ENCODE data around the gene TTC32. TPM values are rescaled to one million over a fixed set of nuclear protein-coding genes. Genes with fewer than 3 reads are reported as not detected.
A peak's percentile ranks its signal among the peaks of the same experiment; 100 is the strongest.
"Not testable (repeated sequence)": the region's sequence is repeated elsewhere in the genome, so short reads cannot be mapped to it uniquely, and the experiment has no call there.

TTC32 gene
- total RNA-seq, 2 experiments from 2014 or later = 19.3 to 21.9 TPM

DNA sequence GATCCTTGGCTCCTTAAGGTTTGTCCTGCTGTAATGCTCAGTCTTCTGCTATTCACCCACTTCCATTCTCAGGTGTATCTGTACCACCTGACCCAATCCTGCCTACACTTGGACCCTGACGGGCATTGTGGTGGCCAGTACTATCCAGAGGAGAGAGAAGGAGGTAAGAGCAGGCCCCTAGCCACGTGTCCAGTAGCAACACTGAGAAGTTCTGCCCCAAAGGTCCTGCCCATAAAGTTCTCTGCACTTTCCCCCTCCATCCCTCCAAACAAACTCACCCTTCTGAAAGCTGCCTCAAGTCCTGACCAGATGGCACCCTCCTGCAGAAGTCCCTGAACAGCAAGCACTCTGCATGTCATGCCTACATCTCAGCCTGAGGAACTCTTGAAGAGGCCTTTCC, 18.3 kb downstream of the TTC32 start:
- DNase-seq (peak; percentile 12), ATAC-seq (no peak)
- Mint-ChIP-seq H3K27me3 (ENCODE audit: low read depth) (no peaks in the 10 kb centered on the region), H3K4me3 (no peak overlapping the region), H3K4me1 (ENCODE audit: low read depth) (no peaks in the 10 kb centered on the region), H3K27ac (no peak overlapping the region), H3K9me3 (ENCODE audit: insufficient read depth) (no peaks in the 10 kb centered on the region), H3K36me3 (ENCODE audit: low read depth) (peaks cover 6% of the 10 kb centered on the region)
- POLR2A ChIA-PET = no interaction called here
- CTCF ChIA-PET = no interaction called here

DNA sequence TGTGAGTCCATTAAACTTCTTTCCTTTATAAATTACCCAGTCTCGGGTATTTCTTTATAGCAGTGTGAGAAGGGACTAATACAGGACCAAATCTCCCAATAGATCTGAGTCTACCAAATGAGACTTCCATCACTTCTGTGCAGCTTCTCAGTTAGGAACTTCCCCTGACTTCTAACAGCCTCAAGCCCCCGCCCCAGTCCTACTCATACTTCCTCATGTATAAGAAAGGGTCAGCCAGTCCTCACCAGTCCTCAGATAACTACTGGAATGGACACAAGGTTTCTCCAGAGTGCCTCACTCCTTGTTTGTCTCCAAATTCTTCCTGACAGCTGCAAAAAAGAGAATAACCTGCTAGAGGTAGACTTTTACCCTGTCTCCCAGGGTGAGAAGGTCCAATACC, 19.5 kb downstream of the TTC32 start:
- POLR2A ChIA-PET = no interaction called here

GRCh38 chr2:19881908-19882265, 19.9 kb downstream of the TTC32 start:
- no peak overlapping the region for H3K27ac Mint-ChIP-seq
- ATAC-seq (no peak), DNase-seq (no peak)
- H3K4me1 Mint-ChIP-seq (ENCODE audit: low read depth) = no peaks in the 10 kb centered on the region
- POLR2A ChIA-PET = no interaction called here
- H3K9me3 Mint-ChIP-seq (ENCODE audit: insufficient read depth) = no peaks in the 10 kb centered on the region
- peaks cover 6% of the 10 kb centered on the region for H3K36me3 Mint-ChIP-seq (ENCODE audit: low read depth)
- CTCF ChIA-PET = no interaction called here
- no peaks in the 10 kb centered on the region for H3K27me3 Mint-ChIP-seq (ENCODE audit: low read depth)
- no peak overlapping the region for H3K4me3 Mint-ChIP-seq

More for the DNA sequence above, 19.5 kb downstream of the TTC32 start:
- DNase-seq = no peak
- Mint-ChIP-seq H3K4me3 (no peak overlapping the region), H3K9me3 (ENCODE audit: insufficient read depth) (no peaks in the 10 kb centered on the region), H3K27ac (no peak overlapping the region), H3K4me1 (ENCODE audit: low read depth) (no peaks in the 10 kb centered on the region), H3K36me3 (ENCODE audit: low read depth) (peaks cover 6% of the 10 kb centered on the region), H3K27me3 (ENCODE audit: low read depth) (no peaks in the 10 kb centered on the region)
- no peak for ATAC-seq
- CTCF ChIA-PET = no interaction called here

DNA sequence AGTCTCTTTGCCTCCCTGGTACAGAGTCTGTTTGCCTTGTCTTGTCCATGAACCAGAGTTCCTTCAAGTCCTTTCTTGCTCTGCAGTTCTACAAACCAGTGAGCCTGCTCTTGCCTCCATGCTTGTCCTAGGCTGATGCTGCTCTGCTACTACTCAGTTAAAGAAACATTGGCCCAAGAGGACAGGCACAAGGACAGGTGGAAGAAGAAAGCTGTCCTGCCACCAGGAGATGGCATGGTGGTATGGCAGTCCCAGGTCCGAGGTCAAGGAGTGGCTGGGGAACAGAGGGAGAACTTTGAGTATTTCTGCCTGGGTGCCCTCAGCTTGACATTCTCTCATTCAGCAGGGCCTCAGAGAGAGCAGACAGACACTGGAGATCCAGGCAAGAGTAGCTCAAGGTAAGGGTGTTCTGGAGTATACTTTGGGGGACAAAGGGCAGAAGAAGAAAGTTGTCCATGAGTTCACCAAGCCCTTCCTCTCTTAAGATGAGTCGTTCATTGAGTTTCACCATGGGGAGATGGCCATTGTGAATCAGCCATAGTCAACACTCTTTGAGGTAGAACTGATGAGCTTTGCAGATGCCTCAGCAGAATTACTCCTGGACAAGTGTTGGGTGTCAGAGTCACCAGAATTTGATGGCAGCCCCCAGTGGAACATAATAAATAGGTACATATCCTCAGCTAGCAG, 20.4 kb downstream of the TTC32 start:
- ChIA-PET POLR2A (no interaction called here), CTCF (no interaction called here)
- Mint-ChIP-seq H3K27me3 (ENCODE audit: low read depth) (no peaks in the 10 kb centered on the region), H3K27ac (no peak overlapping the region), H3K4me1 (ENCODE audit: low read depth) (no peaks in the 10 kb centered on the region), H3K4me3 (no peak overlapping the region), H3K9me3 (ENCODE audit: insufficient read depth) (no peaks in the 10 kb centered on the region), H3K36me3 (ENCODE audit: low read depth) (peaks cover 9% of the 10 kb centered on the region)
- DNase-seq (no peak), ATAC-seq (no peak)

DNA sequence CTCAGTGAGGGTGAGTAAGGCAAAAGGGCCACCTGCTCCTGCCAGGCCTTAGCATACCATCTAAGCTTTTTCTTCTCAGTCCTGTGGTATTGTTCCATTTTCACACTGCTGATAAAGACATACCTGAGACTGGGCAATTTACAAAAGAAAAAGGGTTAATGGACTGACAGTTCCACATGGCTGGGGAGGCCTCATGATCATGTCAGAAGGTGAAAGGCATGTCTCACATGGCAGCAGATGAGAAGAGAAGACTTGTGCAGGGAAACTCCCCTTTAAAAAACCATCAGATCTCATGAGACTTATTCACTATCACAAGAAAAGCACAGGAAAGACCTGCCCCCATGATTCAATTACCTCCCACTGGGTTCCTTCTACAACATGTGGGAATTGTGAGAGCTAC, 21.6 kb downstream of the TTC32 start:
- ATAC-seq; H3K36me3 Mint-ChIP-seq (ENCODE audit: low read depth); CTCF ChIA-PET; H3K27ac Mint-ChIP-seq; H3K27me3 Mint-ChIP-seq (ENCODE audit: low read depth); POLR2A ChIA-PET; H3K4me1 Mint-ChIP-seq (ENCODE audit: low read depth); H3K4me3 Mint-ChIP-seq; DNase-seq; H3K9me3 Mint-ChIP-seq (ENCODE audit: insufficient read depth): not testable (repeated sequence)

GRCh38 chr2:19879120-19879519, 22.7 kb downstream of the TTC32 start:
- DNase-seq = no peak
- H3K36me3 Mint-ChIP-seq (ENCODE audit: low read depth) = peaks cover 15% of the 10 kb centered on the region
- no peaks in the 10 kb centered on the region for H3K4me1 Mint-ChIP-seq (ENCODE audit: low read depth)
- H3K27me3 Mint-ChIP-seq (ENCODE audit: low read depth) = no peaks in the 10 kb centered on the region
- POLR2A ChIA-PET = interaction anchor here (0.7 kb wide), 1 partner anchor 119 kb away, joined by 3 read pairs; no protein-coding TSS in a partner anchor
- H3K27ac Mint-ChIP-seq = no peak overlapping the region
- no peak for ATAC-seq
- H3K4me3 Mint-ChIP-seq = no peak overlapping the region
- no peaks in the 10 kb centered on the region for H3K9me3 Mint-ChIP-seq (ENCODE audit: insufficient read depth)
- CTCF ChIA-PET = no interaction called here

DNA sequence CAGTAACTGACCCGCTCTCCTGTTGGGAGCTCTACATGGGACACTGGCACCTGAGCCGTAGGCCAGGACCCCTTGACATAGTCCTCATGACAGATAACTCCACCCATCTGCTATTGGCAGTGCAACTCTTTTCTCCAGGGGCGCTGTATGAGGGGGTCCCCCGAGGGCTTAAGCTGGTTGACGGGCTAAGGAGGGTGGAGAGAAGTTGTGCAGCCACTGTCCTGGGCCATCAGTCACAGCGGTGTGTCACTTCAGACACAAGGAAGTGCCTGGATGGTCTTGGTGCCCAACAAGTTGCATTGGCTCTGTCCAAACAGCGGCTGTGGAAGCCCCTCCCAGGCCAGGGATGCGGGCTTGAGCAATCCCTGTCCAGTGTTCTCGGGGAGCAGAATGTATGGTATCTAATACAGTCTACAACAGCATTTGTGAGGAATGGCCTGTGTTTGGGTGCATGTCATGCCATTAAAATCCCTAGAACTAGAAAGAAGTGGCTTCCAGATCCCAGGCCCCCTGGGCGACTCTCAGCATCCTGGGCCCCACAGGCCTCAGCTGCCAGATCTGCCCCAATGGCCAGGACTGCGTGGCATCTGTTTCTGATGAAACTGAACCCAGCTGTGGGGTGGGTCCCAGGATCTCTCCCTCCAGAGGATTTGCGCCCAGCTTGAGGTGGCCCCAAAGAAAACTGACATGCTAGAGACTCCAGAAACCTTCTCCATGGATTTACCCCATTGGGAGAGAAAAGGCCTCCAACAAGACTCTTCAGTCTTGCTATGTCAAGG, 23.3 kb downstream of the TTC32 start:
- ChIA-PET CTCF (no interaction called here), POLR2A (interaction anchor here (0.7 kb wide), 1 partner anchor 119 kb away, joined by 3 read pairs; no protein-coding TSS in a partner anchor)
- peaks cover 17% of the 10 kb centered on the region for H3K36me3 Mint-ChIP-seq (ENCODE audit: low read depth)
- H3K27me3 Mint-ChIP-seq (ENCODE audit: low read depth) = no peaks in the 10 kb centered on the region
- no peaks in the 10 kb centered on the region for H3K4me1 Mint-ChIP-seq (ENCODE audit: low read depth)
- ATAC-seq (no peak), DNase-seq (no peak)
- no peaks in the 10 kb centered on the region for H3K9me3 Mint-ChIP-seq (ENCODE audit: insufficient read depth)
- H3K4me3 Mint-ChIP-seq = no peak overlapping the region
- no peak overlapping the region for H3K27ac Mint-ChIP-seq

GRCh38 chr2:19876751-19877150, 25.0 kb downstream of the TTC32 start:
- ChIA-PET CTCF (interaction anchor here (0.7 to 1.2 kb wide), 2 partner anchors 13 to 32 kb away, joined by 3 to 4 read pairs; no protein-coding TSS in a partner anchor), POLR2A (no interaction called here)
- DNase-seq (no peak), ATAC-seq (no peak)
- Mint-ChIP-seq H3K27ac (no peak overlapping the region), H3K27me3 (ENCODE audit: low read depth) (no peaks in the 10 kb centered on the region), H3K36me3 (ENCODE audit: low read depth) (peaks cover 22% of the 10 kb centered on the region), H3K4me1 (ENCODE audit: low read depth) (no peaks in the 10 kb centered on the region), H3K4me3 (no peak overlapping the region), H3K9me3 (ENCODE audit: insufficient read depth) (no peaks in the 10 kb centered on the region)

- POLR2A ChIA-PET = interaction anchor here (1.0 kb wide), 1 partner anchor 24 kb away, joined by 3 read pairs; no protein-coding TSS in a partner anchor
- no peaks in the 10 kb centered on the region for H3K27me3 Mint-ChIP-seq (ENCODE audit: low read depth)
- peaks cover 22% of the 10 kb centered on the region for H3K36me3 Mint-ChIP-seq (ENCODE audit: low read depth)
- no peak for ATAC-seq
- no peak overlapping the region for H3K27ac Mint-ChIP-seq
- no peak for DNase-seq
- no peaks in the 10 kb centered on the region for H3K9me3 Mint-ChIP-seq (ENCODE audit: insufficient read depth)
- H3K4me1 Mint-ChIP-seq (ENCODE audit: low read depth) = no peaks in the 10 kb centered on the region
- no peak overlapping the region for H3K4me3 Mint-ChIP-seq
- CTCF ChIA-PET = interaction anchor here (1.4 kb wide), 1 partner anchor 13 kb away, joined by 4 read pairs; no protein-coding TSS in a partner anchor
These were observed 26.5 kb downstream of the TTC32 start for GRCh38 chr2:19875280-19875679.

DNA sequence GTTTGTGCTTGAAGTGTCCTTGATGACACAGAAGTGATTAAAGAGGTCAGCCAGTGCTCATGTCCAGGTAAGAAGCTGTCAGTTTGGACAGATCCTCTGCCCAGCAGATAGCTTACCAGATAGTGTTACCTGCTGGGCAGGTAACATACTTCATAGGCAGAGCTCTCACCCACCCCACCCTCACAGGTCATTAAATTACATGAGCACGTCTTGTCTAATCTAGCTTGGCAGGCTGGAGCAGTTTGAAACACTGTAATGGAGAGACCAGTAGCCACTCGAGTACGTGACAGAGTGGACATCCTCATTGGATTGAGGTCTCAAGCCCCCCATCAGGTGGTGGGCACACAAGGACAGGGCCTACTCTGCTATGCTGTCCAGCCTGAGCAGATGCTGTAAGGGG, 27.1 kb downstream of the TTC32 start:
- H3K27ac Mint-ChIP-seq = no peak overlapping the region
- no peak overlapping the region for H3K4me3 Mint-ChIP-seq
- ChIA-PET POLR2A (no interaction called here), CTCF (interaction anchor here (1.4 kb wide), 1 partner anchor 12 kb away, joined by 4 read pairs; no protein-coding TSS in a partner anchor)
- DNase-seq (no peak), ATAC-seq (no peak)
- peaks cover 22% of the 10 kb centered on the region for H3K36me3 Mint-ChIP-seq (ENCODE audit: low read depth)
- no peaks in the 10 kb centered on the region for H3K9me3 Mint-ChIP-seq (ENCODE audit: insufficient read depth)
- H3K27me3 Mint-ChIP-seq (ENCODE audit: low read depth) = no peaks in the 10 kb centered on the region
- H3K4me1 Mint-ChIP-seq (ENCODE audit: low read depth) = peaks cover 5% of the 10 kb centered on the region

- no peak overlapping the region for H3K4me3 Mint-ChIP-seq
- no peaks in the 10 kb centered on the region for H3K9me3 Mint-ChIP-seq (ENCODE audit: insufficient read depth)
- no peak for DNase-seq
- H3K27me3 Mint-ChIP-seq (ENCODE audit: low read depth) = no peaks in the 10 kb centered on the region
- ATAC-seq = no peak
- H3K4me1 Mint-ChIP-seq (ENCODE audit: low read depth) = peaks cover 20% of the 10 kb centered on the region
- H3K36me3 Mint-ChIP-seq (ENCODE audit: low read depth) = peaks cover 16% of the 10 kb centered on the region
- ChIA-PET CTCF (no interaction called here), POLR2A (interaction anchor here (1.1 to 1.3 kb wide), 2 partner anchors 25 to 28 kb away, joined by 3 read pairs; no protein-coding TSS in a partner anchor)
- no peak overlapping the region for H3K27ac Mint-ChIP-seq
These were observed 28.8 kb downstream of the TTC32 start for GRCh38 chr2:19873014-19873413.

DNA sequence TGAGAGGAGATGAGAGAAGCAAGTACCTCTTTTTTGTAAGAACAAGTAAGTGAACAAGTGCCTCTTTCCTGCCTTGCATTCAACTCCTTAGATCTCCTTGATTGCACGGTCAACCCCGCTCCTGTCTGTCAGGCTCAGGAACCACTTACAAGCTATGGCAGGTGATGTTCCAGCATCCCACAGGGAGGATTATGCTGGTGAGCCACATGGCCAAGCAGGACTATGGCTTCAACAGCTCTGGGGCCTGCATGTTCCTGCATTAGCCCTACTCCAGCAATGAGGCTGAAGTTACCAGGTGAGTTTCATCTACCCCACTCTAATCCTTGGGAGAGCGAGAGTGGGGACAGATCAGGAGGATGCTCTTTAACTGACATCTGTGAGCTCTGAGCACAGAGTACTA, 29.5 kb downstream of the TTC32 start:
- Mint-ChIP-seq H3K9me3 (ENCODE audit: insufficient read depth) (no peaks in the 10 kb centered on the region), H3K36me3 (ENCODE audit: low read depth) (peaks cover 16% of the 10 kb centered on the region), H3K27ac (no peak overlapping the region), H3K27me3 (ENCODE audit: low read depth) (no peaks in the 10 kb centered on the region), H3K4me1 (ENCODE audit: low read depth) (peaks cover 22% of the 10 kb centered on the region), H3K4me3 (no peak overlapping the region)
- DNase-seq = no peak
- CTCF ChIA-PET = no interaction called here
- POLR2A ChIA-PET = interaction anchor here (1.1 to 1.3 kb wide), 2 partner anchors 26 to 28 kb away, joined by 3 read pairs; no protein-coding TSS in a partner anchor
- ATAC-seq = no peak

Data from activated CD8-positive, alpha-beta T cell treated with anti-CD3 and anti-CD28 coated beads, Interleukin-2, amount 10 ng/mL, durations not matched to agents 7 days and 5 days (primary cell).